GM15510 (cell line): Measurements from ENCODE around the gene CD28.

ENCODE experiments used
- POLR2A ChIP-seq: IDR thresholded peaks from 3 replicates; pipeline ENCODE4 v1.6.1; 2011; ENCODE audit warnings: borderline replicate concordance; ENCODE audit not compliant: insufficient read length; ENCODE audit errors: extremely low read depth

The CD28 gene

DNA sequence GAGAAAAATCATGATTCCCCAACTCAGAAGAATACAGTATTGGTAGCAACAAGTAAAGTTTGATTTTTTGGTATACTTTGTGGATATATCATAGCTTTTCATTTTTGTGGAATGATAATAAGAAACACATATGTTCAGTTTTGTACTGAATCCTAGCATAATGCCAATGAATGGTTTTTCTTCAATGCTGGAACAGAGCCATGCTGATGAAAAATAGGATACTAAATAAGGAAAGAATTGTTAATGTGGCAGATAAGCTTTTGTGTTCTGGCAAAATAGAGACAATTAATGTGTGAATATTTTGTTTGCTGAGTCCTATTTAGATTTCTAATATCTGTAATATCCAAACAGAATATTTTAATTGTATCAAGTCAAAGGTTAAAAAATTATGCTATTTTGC lies 21.9 kb downstream of the CD28 start:
- no peak for TF ChIP-seq POLR2A

DNA sequence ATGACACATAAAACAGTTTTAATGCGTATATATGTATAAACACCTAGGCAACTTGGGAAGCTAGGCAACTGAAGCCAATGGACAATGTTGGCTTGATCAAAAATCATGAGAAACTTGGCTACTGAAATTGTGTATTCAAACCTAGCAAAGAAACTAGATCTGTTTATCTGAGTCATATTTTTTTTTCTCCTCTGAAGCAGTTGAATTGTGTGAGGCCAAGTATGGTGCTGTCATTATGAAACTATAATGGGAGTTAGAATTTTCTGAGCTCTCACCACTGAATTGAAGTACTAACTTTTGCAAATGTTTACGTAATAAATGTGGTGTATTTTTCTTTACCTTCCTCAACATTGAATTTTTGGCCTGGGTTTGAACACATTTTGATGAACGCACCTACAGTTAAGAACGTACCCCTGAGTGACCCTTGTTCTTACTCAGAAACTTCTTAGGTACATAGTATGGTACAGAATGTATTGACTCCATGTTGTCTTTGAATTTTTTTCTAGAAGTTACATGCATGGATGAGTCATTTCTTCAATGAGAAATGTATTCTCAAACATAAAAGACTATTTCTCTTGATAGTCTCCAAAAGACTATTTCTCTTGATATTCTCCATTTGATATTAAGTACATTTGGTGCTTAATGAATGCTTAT lies 23.8 kb downstream of the CD28 start:
- TF ChIP-seq POLR2A, result no peak

DNA sequence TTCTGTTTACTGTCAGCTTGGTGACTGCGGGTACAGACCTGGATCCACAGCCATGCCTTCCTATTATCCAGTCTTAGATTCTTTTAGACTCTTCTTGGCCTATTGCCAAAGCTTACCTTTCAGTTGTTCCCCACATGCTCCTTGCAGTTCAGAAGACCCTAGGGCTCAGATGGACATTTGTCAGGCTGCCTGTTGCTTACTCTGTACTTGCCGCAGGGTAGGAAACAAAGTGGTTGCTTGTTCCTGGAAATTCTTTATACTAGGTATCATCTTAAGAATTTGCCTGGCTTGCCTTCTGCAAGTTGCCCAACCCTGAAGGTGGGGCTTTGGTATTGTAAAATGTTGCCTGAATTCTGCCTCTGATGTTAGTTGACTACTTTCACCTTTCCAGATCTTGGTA lies 24.4 kb downstream of the CD28 start:
- no peak for TF ChIP-seq POLR2A

DNA sequence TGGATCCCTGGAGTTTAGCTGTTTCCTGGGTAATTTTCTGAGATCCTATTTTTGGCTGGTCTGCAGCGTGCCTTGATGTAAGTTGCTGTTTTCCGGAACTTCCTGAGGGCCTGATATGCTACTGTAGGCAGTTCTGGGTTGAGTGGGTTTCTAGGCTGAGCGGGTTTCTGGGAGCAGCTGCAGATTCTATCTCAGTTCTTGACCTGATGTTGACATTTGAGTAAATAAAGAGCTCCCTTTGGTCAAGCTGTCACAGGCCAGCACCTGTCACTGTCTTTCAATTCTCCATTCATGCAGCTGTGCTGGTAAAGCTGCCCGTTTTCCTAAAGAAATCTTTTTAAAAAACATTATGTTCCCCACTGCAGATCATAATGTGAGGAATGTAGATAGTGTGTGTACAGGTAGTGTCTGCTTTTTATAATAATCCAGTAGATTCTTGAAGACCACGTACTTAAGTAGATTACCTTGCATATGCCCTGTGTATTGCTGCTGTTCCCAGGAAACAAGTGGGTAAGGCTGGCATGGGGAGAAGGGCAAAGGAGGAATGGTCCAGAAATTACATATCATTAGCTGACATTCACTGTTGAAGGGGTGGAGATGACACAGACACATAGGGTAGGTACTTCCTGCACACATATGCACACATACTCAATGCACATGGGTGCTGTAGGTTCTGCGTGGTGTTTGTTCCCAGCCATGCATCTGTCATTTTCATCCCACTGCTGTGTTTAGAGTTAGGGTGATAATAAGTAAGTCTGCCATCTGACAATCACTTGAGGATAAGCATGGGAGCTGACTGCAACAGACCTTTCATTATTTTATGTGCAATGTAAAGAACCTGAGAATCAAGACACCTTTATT lies 25.9 kb downstream of the CD28 start:
- TF ChIP-seq POLR2A, result no peak

DNA sequence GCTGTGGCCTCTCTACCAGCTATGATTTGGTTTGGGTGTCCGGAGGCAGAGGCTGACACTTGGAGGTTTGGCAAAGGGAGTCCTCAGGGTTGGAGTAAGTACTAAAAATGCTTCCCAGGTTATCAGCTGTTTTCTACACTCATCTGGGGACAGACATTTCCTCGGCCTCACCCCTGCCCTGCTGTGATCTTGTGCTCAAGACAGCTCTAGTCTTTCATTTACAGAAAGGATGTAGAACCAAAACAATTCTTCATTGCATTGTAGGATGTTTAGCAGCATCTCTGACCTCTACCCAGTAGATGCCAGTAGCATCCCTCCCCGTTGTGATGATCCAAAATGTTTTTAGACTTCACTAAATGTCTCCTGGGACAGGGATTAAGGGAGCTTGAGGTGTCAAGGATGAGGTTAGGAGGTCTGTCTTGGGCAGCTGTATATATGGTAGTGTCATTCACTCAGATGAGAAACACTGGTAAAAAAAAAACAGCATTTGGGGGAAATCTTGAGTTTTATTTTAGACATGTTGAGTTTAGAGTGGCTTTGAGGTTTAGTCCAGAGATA lies 26.6 kb downstream of the CD28 start:
- TF ChIP-seq POLR2A, result no peak

DNA sequence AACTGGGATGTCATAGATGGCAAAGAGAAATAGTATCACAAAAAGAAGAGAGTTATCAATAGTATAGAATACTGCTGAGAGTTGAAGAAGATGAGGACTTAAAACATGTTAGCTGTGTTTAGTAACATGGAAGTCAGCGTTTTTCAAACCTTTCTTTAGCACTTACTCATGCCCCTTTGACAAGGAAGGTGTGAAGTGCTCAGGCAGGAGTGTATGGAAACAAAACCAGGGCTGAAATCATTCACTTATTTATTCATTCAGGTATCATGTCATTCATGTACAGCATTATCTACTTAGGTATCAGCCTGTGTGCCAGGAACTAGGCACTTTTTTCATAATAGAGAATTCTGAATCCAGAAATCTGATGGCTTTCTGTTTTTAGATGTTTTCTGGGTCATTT lies 27.2 kb downstream of the CD28 start:
- TF ChIP-seq POLR2A, result no peak

DNA sequence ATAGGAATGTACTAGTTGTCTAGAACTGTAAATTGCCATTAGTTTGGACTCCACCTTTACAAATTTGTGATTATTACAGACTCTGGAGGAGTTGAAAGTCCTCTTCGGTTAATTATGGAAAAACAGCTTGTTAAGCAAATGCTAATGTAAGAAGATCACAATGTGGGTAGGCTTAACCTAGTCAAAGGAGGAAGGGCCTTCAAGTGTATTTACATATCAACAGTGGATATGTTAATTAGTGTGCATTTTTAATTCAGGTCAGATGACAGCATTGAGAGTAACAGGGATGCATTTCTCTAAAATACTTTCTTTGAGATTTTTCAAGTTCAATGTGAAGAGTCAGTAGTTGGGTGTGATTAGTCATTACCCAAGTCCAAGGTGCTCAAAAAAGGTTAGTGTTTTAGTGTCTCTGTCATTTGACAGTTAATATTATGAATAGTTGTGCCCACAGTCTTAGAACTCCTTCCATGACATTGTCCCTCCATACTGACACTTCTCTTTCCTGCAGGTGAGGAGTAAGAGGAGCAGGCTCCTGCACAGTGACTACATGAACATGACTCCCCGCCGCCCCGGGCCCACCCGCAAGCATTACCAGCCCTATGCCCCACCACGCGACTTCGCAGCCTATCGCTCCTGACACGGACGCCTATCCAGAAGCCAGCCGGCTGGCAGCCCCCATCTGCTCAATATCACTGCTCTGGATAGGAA lies 28.0 kb downstream of the CD28 start:
- TF ChIP-seq POLR2A, result no peak

DNA sequence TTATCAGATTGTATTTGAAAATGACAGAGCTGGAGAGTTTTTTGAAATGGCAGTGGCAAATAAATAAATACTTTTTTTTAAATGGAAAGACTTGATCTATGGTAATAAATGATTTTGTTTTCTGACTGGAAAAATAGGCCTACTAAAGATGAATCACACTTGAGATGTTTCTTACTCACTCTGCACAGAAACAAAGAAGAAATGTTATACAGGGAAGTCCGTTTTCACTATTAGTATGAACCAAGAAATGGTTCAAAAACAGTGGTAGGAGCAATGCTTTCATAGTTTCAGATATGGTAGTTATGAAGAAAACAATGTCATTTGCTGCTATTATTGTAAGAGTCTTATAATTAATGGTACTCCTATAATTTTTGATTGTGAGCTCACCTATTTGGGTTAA lies 30.9 kb downstream of the CD28 start:
- TF ChIP-seq POLR2A, result no peak

DNA sequence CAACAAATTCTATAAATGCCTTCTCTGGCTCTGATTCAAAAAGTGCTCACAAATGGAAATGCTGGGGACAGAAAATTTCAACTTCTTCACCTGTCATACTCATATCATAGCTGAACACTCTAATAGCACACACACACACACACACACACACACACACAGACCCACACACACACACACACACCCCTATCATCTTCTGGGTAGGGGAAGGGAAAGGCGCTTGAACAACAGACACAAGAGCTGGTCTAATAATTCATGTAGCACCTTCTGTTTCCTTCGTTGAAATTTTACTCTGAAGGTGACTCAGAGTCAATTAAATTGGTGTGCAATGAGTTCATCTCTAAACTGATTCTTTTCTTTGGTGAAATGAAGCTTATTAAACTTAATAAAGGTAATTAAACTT lies 32.9 kb downstream of the CD28 start:
- no peak for TF ChIP-seq POLR2A

DNA sequence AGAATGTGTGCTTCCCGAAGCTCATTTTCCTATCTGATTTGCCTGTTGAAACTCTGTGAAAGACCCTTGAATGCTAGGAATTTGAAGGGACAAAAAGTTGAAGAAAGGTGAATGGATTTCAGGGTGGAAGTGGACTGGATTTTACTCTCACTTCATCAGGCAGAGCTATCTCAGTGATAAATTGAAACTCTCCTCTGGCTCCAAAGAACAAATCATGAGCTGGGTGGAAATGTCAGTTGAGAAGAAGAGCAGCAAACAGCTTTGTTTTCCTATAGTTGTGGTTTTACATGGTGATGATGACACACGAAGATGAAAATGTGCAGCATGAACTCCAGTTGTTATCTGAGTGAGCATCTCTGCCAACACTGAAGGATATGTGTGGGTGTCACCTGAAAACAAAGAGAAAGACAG lies 34.4 kb downstream of the CD28 start:
- no peak for TF ChIP-seq POLR2A

DNA sequence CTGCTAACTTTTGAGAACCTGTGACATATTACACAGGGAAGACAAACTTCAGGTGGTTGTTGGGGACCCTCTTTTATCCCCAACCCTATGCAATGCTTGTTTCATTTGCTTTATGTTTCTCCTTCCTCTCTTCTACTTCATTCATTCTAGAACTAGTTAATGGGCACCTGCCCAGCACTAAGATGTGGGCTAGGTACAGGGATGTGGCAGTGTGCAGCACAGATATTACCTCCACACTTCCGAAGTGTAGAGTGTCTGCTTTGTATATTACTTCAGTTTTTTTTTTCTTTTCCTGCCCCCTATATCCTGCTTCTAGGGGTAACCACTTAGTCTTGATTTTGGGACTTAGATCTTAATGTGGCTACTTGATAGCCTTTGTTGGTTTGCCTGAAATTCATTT lies 35.1 kb downstream of the CD28 start:
- no peak for TF ChIP-seq POLR2A

DNA sequence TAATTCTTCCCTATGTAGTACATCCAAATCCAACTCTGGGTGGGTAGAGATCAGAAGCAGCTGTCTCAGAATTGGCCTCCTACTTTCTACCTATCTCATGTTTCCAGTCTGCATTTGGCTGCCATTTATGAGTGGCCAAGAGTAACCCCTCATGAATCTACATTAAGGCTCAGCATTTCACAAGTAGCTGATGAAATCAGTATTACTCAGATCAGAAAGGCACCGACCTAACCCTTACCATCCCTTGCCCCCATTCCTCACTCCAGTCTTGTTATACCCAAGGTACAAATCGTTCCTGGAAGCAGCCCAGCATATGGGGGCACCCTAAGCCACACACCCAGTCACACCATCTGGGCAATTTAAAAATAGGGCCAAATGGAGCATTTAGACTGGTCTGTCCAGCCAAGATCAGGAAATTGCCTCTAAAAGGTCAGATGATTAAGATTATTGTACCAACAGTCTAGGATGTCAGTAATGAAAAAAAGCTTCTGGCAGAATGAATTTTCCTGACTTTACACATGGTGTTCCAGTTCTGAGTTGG lies 37.1 kb downstream of the CD28 start:
- no peak for TF ChIP-seq POLR2A

DNA sequence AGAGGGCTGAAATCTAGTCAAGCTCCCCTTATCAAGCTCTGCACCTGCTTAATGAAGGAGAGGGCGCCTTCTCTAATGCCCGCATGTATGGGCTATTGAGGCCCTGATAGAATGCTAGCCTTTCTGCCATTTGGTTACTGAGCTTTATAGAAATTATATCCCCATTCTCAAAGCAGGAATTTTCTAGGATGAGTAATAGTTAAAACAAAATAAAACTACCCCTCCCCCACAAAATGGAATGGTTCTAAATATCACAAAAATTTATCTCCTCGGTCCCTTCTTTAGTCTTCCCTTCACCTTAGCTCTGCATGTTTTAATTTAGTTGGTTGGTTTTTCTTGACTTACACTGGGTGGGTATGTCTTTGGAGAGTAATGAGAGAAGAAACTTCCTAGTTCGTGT lies 37.7 kb downstream of the CD28 start:
- no peak for TF ChIP-seq POLR2A

DNA sequence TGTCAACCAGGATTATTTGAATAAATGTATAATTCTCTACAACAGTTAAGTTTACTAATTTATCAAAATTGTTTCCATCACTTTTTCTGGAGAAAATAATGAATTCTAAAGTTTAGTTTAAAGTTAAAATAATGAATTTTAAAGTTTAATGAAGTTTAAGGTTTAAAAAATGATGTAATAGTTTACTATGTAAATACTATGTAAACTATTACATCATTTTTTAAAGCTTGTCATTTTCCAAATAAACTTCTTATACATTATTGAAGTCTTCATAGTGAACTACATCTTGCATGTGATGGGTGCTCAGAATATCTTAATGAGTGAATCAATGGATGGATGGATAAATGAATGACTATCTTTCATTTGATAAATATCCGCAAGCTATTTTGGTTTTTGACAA lies 38.8 kb downstream of the CD28 start:
- no peak for TF ChIP-seq POLR2A
